ACC112 (cell line): Measurements from ENCODE around the gene HRCT1.

Experiments used
- H2AFZ ChIP-seq: fragments of 200-600 bp; sonication (generic); one replicate; pipeline ENCODE4 v1.6.0; 2017; ENCODE audit warnings: antibody characterized with exemption, low read length; ENCODE audit not compliant: unreplicated experiment
- H3K27ac ChIP-seq: fragments of 200-600 bp; sonication (generic); 2 replicates; pipeline ENCODE4 v1.5.1; 2014; ENCODE audit warnings: low read depth, mild to moderate bottlenecking, antibody characterized with exemption, low read length, moderate library complexity
- H3K27me3 ChIP-seq: fragments of 200-600 bp; sonication (generic); 2 replicates; pipeline ENCODE4 v1.6.1; 2014; ENCODE audit warnings: mild to moderate bottlenecking, antibody characterized with exemption, low read length, moderate library complexity, mixed read lengths; ENCODE audit not compliant: insufficient read depth
- H3K36me3 ChIP-seq: fragments of 200-600 bp; sonication (generic); 2 replicates; pipeline ENCODE4 v1.6.1; 2016; ENCODE audit warnings: mild to moderate bottlenecking, antibody characterized with exemption, low read length, moderate library complexity, mixed read lengths; ENCODE audit not compliant: insufficient read depth
- H3K4me1 ChIP-seq: fragments of 200-600 bp; sonication (generic); one replicate; pipeline ENCODE4 v1.6.1; 2016; ENCODE audit warnings: low read length, mixed read lengths; ENCODE audit not compliant: insufficient read depth, unreplicated experiment, control insufficient read depth
- H3K4me3 ChIP-seq: fragments of 200-600 bp; sonication (generic); 2 replicates; pipeline ENCODE4 v1.5.1; 2014; ENCODE audit warnings: mild to moderate bottlenecking, low read depth, low read length
- H3K79me2 ChIP-seq: fragments of 200-600 bp; sonication (generic); one replicate; pipeline ENCODE4 v1.6.0; 2016; ENCODE audit warnings: low read length; ENCODE audit not compliant: control insufficient read depth, unreplicated experiment, insufficient read depth

HRCT1 gene

GRCh38 chr9:35905912-35906679 is at the start of gene HRCT1:
Gene HRCT1 (plus strand): TSS chr9:35906202. CDS start chr9:35906288, 86 bp downstream.
- no peaks in the 10 kb centered on the region for H3K79me2 ChIP-seq
- H3K27me3 ChIP-seq = no peaks in the 10 kb centered on the region
- H2AFZ ChIP-seq = peak within 1 kb of the TSS; percentile 30
- H3K36me3 ChIP-seq = no peaks in the 10 kb centered on the region
- peak within 1 kb of the TSS; percentile 61 for H3K4me3 ChIP-seq
- peaks cover 77% of the 10 kb centered on the region for H3K4me1 ChIP-seq
- peak within 1 kb of the TSS; percentile 99 for H3K27ac ChIP-seq

GRCh38 chr9:35856206-35856605 is 49.8 kb upstream of the HRCT1 start:
- H2AFZ ChIP-seq = no peak overlapping the region
- peaks cover 14% of the 10 kb centered on the region for H3K27me3 ChIP-seq
- no peaks in the 10 kb centered on the region for H3K4me1 ChIP-seq
- H3K79me2 ChIP-seq = no peaks in the 10 kb centered on the region
- H3K27ac ChIP-seq = no peak overlapping the region
- H3K36me3 ChIP-seq = no peaks in the 10 kb centered on the region
- H3K4me3 ChIP-seq = no peak overlapping the region

GRCh38 chr9:35856882-35857281 is 49.1 kb upstream of the HRCT1 start:
- Histone ChIP-seq H3K27ac (no peak overlapping the region), H3K4me1 (no peaks in the 10 kb centered on the region), H3K79me2 (no peaks in the 10 kb centered on the region), H3K36me3 (no peaks in the 10 kb centered on the region), H3K27me3 (peaks cover 21% of the 10 kb centered on the region), H3K4me3 (no peak overlapping the region), H2AFZ (no peak overlapping the region)

- Histone ChIP-seq H3K27ac (no peak overlapping the region), H3K36me3 (no peaks in the 10 kb centered on the region), H3K4me1 (no peaks in the 10 kb centered on the region), H3K4me3 (no peak overlapping the region), H3K27me3 (peaks cover 32% of the 10 kb centered on the region), H3K79me2 (no peaks in the 10 kb centered on the region), H2AFZ (no peak overlapping the region)
Observed at GRCh38 chr9:35858458-35858857, 47.5 kb upstream of the HRCT1 start.

- Histone ChIP-seq H3K27me3 (peaks cover 34% of the 10 kb centered on the region), H3K4me1 (no peaks in the 10 kb centered on the region), H2AFZ (no peak overlapping the region), H3K36me3 (no peaks in the 10 kb centered on the region), H3K79me2 (no peaks in the 10 kb centered on the region), H3K27ac (no peak overlapping the region), H3K4me3 (no peak overlapping the region)
Observed at GRCh38 chr9:35859310-35859989, 46.6 kb upstream of the HRCT1 start.

GRCh38 chr9:35859990-35860339 is 46.0 kb upstream of the HRCT1 start:
- no peak overlapping the region for H2AFZ ChIP-seq
- H3K27me3 ChIP-seq = peaks cover 34% of the 10 kb centered on the region

GRCh38 chr9:35861161-35861897 is 44.7 kb upstream of the HRCT1 start:
- no peaks in the 10 kb centered on the region for H3K4me1 ChIP-seq
- H3K79me2 ChIP-seq = no peaks in the 10 kb centered on the region
- no peak overlapping the region for H2AFZ ChIP-seq
- H3K27me3 ChIP-seq = peaks cover 34% of the 10 kb centered on the region
- no peak overlapping the region for H3K4me3 ChIP-seq
- no peak overlapping the region for H3K27ac ChIP-seq
- no peaks in the 10 kb centered on the region for H3K36me3 ChIP-seq

More at GRCh38 chr9:35859990-35860339, 46.0 kb upstream of the HRCT1 start:
- Histone ChIP-seq H3K27ac (no peak overlapping the region), H3K4me3 (no peak overlapping the region), H3K4me1 (no peaks in the 10 kb centered on the region), H3K36me3 (no peaks in the 10 kb centered on the region), H3K79me2 (no peaks in the 10 kb centered on the region)

GRCh38 chr9:35862328-35862727 is 43.7 kb upstream of the HRCT1 start:
- Histone ChIP-seq H3K79me2 (no peaks in the 10 kb centered on the region), H3K27ac (no peak overlapping the region), H3K36me3 (no peaks in the 10 kb centered on the region), H3K4me1 (no peaks in the 10 kb centered on the region), H3K27me3 (peaks cover 34% of the 10 kb centered on the region), H2AFZ (no peak overlapping the region), H3K4me3 (no peak overlapping the region)

GRCh38 chr9:35863583-35863982 is 42.4 kb upstream of the HRCT1 start:
- Histone ChIP-seq H3K4me3 (no peak overlapping the region), H3K4me1 (no peaks in the 10 kb centered on the region), H2AFZ (no peak overlapping the region), H3K36me3 (no peaks in the 10 kb centered on the region), H3K79me2 (no peaks in the 10 kb centered on the region), H3K27me3 (peaks cover 34% of the 10 kb centered on the region), H3K27ac (no peak overlapping the region)

GRCh38 chr9:35864695-35865255 is 41.2 kb upstream of the HRCT1 start:
- no peak overlapping the region for H2AFZ ChIP-seq
- H3K36me3 ChIP-seq = no peaks in the 10 kb centered on the region
- peaks cover 34% of the 10 kb centered on the region for H3K27me3 ChIP-seq
- no peaks in the 10 kb centered on the region for H3K4me1 ChIP-seq
- H3K4me3 ChIP-seq = no peak overlapping the region
- no peak overlapping the region for H3K27ac ChIP-seq
- no peaks in the 10 kb centered on the region for H3K79me2 ChIP-seq
